ENCODE data around the gene ATP2B2.

ATP2B2 gene

GRCh38 chr3:10416730-10417300 lies 88.6 kb downstream of the ATP2B2 start:
- no peaks in the 10 kb centered on the region for H3K9me3 ChIP-seq (ENCODE audit: insufficient read depth, low read depth, low read length)
- H3K4me3 ChIP-seq (ENCODE audit: low read length, poor library complexity, severe bottlenecking): no peak overlapping the region
- no peak overlapping the region for H2AFZ ChIP-seq (ENCODE audit: low read length)
- no peaks in the 10 kb centered on the region for H3K27me3 ChIP-seq (ENCODE audit: insufficient read depth, low read length, poor library complexity, severe bottlenecking)
- no peaks in the 10 kb centered on the region for H3K4me1 ChIP-seq (ENCODE audit: insufficient read depth, low read length, poor library complexity, severe bottlenecking)
- no peaks in the 10 kb centered on the region for H3K9me2 ChIP-seq (replicated peaks; ENCODE audit: low read depth, low read length)
- no peak overlapping the region for H3K4me2 ChIP-seq (ENCODE audit: low read depth, low read length, poor library complexity, severe bottlenecking)
- H4K20me1 ChIP-seq (ENCODE audit: insufficient read depth, low read length, poor library complexity, severe bottlenecking): no peaks in the 10 kb centered on the region
- H3K36me3 ChIP-seq (ENCODE audit: insufficient read depth, low read length): no peaks in the 10 kb centered on the region
- H3K9ac ChIP-seq (ENCODE audit: low read depth, low read length, poor library complexity, severe bottlenecking): no peak overlapping the region
- H3F3A ChIP-seq (ENCODE audit: low read depth): no peaks in the 10 kb centered on the region
- H3K79me2 ChIP-seq (ENCODE audit: insufficient read depth, low read length): no peaks in the 10 kb centered on the region
- TF ChIP-seq CTCF (conservative IDR thresholded peaks at IDR 0.05; ENCODE audit: low read length): no peak
- TF ChIP-seq EZH2phosphoT487 (IDR thresholded peaks at IDR 0.05; ENCODE audit: borderline replicate concordance): no peak

DNA sequence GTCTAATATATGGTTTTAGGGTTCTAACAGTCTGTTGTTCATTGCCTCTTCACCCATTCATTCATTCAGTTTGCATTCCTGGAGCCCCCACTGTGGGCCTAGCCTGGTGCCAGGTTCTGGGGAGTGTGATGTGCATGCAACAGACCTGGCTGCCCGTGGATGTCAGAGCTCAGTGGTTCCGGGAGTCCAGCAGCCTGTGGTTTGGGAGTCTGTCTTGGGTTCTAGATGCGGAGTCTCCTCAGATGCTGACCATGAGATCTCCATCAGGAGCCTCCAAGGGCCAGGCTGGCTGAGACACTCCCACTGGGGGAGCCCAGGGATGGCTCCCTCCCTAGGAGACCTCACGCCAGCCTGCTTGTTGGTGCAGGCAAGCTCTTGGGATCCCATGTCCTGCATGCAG lies 92.3 kb downstream of the ATP2B2 start:
- Histone ChIP-seq H3F3A (ENCODE audit: low read depth) (no peaks in the 10 kb centered on the region), H3K9me2 (replicated peaks; ENCODE audit: low read depth, low read length) (no peaks in the 10 kb centered on the region), H3K9me3 (ENCODE audit: insufficient read depth, low read depth, low read length) (no peaks in the 10 kb centered on the region), H3K36me3 (ENCODE audit: insufficient read depth, low read length) (no peaks in the 10 kb centered on the region), H3K79me2 (ENCODE audit: insufficient read depth, low read length) (no peaks in the 10 kb centered on the region), H3K4me3 (ENCODE audit: low read length, poor library complexity, severe bottlenecking) (no peak overlapping the region), H3K27me3 (ENCODE audit: insufficient read depth, low read length, poor library complexity, severe bottlenecking) (no peaks in the 10 kb centered on the region), H3K4me1 (ENCODE audit: insufficient read depth, low read length, poor library complexity, severe bottlenecking) (no peaks in the 10 kb centered on the region), H2AFZ (ENCODE audit: low read length) (no peak overlapping the region), H3K4me2 (ENCODE audit: low read depth, low read length, poor library complexity, severe bottlenecking) (no peak overlapping the region), H4K20me1 (ENCODE audit: insufficient read depth, low read length, poor library complexity, severe bottlenecking) (no peaks in the 10 kb centered on the region), H3K9ac (ENCODE audit: low read depth, low read length, poor library complexity, severe bottlenecking) (no peak overlapping the region)
- TF ChIP-seq EZH2phosphoT487 (IDR thresholded peaks at IDR 0.05; ENCODE audit: borderline replicate concordance): no peak

DNA sequence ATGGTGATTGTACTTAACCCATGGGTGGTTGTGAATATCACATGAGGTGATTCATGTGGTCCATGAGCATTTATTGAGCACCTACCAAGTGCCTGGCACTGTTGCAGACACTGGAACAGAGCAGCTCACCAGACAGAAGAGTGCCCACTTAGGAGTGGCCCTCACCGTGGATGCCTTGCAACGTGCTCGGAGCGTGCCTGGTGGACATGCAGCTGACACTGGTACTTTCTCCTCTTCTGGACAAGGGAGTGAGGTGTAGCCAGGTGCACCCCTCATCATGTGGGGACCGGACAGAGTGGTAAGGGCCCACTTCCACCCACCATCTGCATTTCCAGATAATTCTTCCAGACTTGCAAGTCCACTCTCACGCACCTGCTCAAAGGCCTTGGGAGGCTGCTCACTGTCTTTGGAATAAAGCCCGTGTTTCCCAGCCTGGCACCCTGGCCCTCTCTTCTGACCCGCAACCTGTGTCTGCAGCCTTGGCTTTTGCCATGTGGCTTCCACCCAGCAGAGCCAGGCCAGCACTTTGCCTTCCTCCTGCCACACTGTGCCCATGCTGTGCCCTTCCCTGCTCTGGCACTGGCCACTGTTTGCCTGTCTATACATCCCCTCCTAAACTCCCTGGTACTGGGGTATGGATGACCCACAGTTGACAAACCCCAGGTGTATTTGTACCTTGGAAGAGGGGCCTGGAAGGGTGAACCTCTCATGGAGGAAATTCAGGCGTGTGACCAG lies 93.6 kb downstream of the ATP2B2 start:
- Histone ChIP-seq H3K4me1 (ENCODE audit: insufficient read depth, low read length, poor library complexity, severe bottlenecking) (no peaks in the 10 kb centered on the region), H3K36me3 (ENCODE audit: insufficient read depth, low read length) (no peaks in the 10 kb centered on the region), H3K4me3 (ENCODE audit: low read length, poor library complexity, severe bottlenecking) (no peak overlapping the region), H2AFZ (ENCODE audit: low read length) (no peak overlapping the region), H3K9me2 (replicated peaks; ENCODE audit: low read depth, low read length) (no peaks in the 10 kb centered on the region), H3K79me2 (ENCODE audit: insufficient read depth, low read length) (no peaks in the 10 kb centered on the region), H3K9me3 (ENCODE audit: insufficient read depth, low read depth, low read length) (no peaks in the 10 kb centered on the region), H3K9ac (ENCODE audit: low read depth, low read length, poor library complexity, severe bottlenecking) (no peak overlapping the region), H4K20me1 (ENCODE audit: insufficient read depth, low read length, poor library complexity, severe bottlenecking) (no peaks in the 10 kb centered on the region), H3K4me2 (ENCODE audit: low read depth, low read length, poor library complexity, severe bottlenecking) (no peak overlapping the region), H3F3A (ENCODE audit: low read depth) (no peaks in the 10 kb centered on the region), H3K27me3 (ENCODE audit: insufficient read depth, low read length, poor library complexity, severe bottlenecking) (no peaks in the 10 kb centered on the region)
- TF ChIP-seq CTCF (conservative IDR thresholded peaks at IDR 0.05; ENCODE audit: low read length) (no peak), EZH2phosphoT487 (IDR thresholded peaks at IDR 0.05; ENCODE audit: borderline replicate concordance) (no peak)

All from Loucy (cell line).